Left renal cortex interstitium (tissue), 4 donors: Measurements from ENCODE around the gene UTP18. TPM values are rescaled to one million over a fixed set of nuclear protein-coding genes. Genes with fewer than 3 reads are reported as not detected.
"Not testable (repeated sequence)": the region's sequence is repeated elsewhere in the genome, so short reads cannot be mapped to it uniquely, and the experiment has no call there.

Experiments
- DNase-seq, 4 donors: peaks; one replicate each; pipeline ENCODE4 v3.0.0-alpha.2; 2013; ENCODE audit warnings: low read depth in 4 of 4, low spot score in 2 of 4, missing footprints in 1 of 4
- polyA plus RNA-seq, 4 donors: library from polyadenylated mRNA; unstranded; fragments of 120-200 nt; gene quantifications; one replicate each; pipeline ENCODE4 v1.2.1, GENCODE V29; 2013; ENCODE audit not compliant: insufficient read length in 4 of 4

The UTP18 gene
- polyA plus RNA-seq, 4 donors: 42.9 to 61.4 (median 53.5) TPM

GRCh38 chr17:51325471-51325870 lies 65.1 kb downstream of the UTP18 start:
- DNase-seq: no peak

- not testable (repeated sequence) for DNase-seq
These were observed 70.6 kb downstream of the UTP18 start for GRCh38 chr17:51330861-51331503.

GRCh38 chr17:51335006-51335590 lies 74.8 kb downstream of the UTP18 start:
- DNase-seq: no peak

- DNase-seq: no peak
These were observed 75.8 kb downstream of the UTP18 start for GRCh38 chr17:51335883-51336822.

- no peak for DNase-seq
These were observed 81.1 kb downstream of the UTP18 start for GRCh38 chr17:51341457-51341856.

GRCh38 chr17:51342257-51342656 lies 81.9 kb downstream of the UTP18 start:
- no peak for DNase-seq

GRCh38 chr17:51344532-51344931 lies 84.2 kb downstream of the UTP18 start:
- DNase-seq: no peak

- DNase-seq: no peak
These were observed 86.1 kb downstream of the UTP18 start for GRCh38 chr17:51346218-51346982.

Other genes starting within 250 kb of the UTP18 start
- 100 to 1,000 TPM in 2 of 4 donors, 10 to 100 TPM in 2; 76.5 to 136 (median 106) TPM for gene SPAG9, start 139.7 kb upstream of the UTP18 start, polyA plus RNA-seq
- 10 to 100 TPM; 63.6 to 77.1 (median 73.7) TPM for gene NME1, start 107.0 kb upstream of the UTP18 start, polyA plus RNA-seq
- gene NME2, start 94.1 kb upstream of the UTP18 start, polyA plus RNA-seq: 100 to 1,000 TPM; 231 to 326 (median 262) TPM
- gene MBTD1, start 497 bp upstream of the UTP18 start, polyA plus RNA-seq: 10 to 100 TPM; 41.9 to 65.2 (median 51.3) TPM